ENCODE results near the gene OR4C46.
"Not testable (repeated sequence)": the region's sequence is repeated elsewhere in the genome, so short reads cannot be mapped to it uniquely, and the experiment has no call there.

The OR4C46 gene

DNA sequence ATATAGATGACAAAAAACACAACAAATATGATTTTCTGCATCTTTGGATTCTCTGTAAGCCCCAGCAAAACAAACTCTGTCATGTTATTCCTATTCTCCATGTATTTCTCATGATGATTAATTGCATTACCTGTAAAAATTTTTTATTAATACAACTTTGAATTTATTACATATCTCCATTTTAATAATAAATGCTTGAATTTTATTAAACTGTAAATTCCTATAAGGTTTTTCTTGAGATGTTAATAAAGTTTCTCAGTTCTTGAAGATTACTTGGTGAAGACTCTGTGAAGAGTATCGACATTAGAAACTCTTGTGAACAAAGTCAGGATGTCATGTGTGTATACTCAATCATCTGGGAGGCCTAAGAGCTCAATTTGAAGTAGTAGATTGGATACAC lies at the start of gene OR4C46:
Gene OR4C46 (minus strand): TSS at position 101 of the 400 bp plus-strand sequence. CDS start 0 bp downstream, at position 101.
- DNase-seq, result no peak

DNA sequence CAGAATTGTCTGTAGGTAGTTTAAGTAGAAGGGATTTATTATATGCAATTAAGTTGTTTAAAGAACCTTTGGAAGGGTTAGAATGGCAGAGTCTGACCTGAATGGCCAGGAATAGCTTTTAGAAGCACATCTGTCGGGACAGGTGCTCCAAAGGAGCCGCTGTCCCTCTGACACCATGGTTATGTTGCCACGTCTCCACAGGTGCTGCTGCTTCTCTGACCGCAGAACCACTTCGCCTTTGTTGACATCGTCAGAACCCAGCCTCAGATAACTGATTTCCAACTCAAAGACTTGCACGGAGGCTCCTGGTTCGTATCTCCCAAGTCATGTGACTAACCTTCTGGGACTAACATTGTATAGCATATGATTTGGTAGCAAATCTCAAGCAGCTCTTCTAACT lies 41.8 kb upstream of the OR4C46 start:
- not testable (repeated sequence) for DNase-seq

DNA sequence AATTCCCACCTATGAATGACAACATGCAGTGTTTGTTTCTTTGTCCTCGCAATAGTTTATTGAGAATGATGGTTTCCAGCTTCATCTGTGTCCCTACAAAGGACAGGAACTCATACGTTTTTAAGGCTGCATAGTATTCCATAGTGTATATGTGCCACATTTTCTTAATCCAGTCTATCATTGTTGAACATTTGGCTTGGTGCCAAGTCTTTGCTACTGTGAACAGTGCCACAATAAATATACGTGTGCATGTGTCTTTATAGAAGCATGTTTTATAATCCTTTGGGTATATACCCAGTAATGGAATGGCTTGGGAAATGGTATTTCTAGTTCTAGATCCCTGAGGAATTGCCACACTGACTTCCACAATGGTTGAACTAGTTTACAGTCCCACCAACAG lies 42.4 kb downstream of the OR4C46 start:
- not testable (repeated sequence) for DNase-seq

DNA sequence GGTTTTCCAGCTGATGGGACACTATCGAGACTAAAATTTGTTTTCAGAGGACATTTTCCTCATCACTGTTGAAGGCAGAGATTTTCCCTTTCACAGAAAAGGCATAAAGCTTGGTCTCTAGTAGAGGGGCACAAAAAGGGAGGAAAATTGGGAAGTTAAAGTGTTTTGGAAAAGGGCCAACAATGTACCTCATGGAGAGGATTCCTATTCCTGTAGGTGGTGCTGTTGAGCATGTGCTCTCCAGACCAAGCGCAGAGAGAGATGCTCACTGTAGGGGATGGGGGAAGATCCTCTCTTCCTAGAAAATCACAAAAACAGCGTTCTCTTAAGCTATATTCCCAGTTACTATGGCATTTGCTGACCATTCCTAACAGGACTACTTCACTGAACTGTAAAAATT lies 44.9 kb downstream of the OR4C46 start:
- no peak for DNase-seq

DNA sequence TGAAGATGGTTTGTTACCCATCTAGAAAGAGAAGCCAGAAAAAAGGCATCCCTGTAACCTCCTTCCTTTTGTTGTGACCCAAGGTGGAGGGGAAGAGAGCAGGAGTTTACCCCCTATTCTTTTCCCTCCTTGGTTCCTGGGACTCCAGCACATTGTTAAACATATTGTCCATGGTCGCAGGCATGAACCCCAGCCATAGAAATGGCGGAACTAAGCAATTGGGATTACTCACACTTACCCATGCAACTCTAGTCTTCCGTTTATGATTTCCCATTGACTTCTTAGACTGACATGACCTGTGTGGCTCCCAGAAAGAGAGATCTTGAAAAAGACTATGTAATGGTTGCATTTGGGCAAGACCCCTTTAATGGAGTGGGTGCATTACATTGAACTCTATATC lies 45.4 kb downstream of the OR4C46 start:
- no peak for DNase-seq
